ENCODE results near the gene KCNIP1. TPM values are rescaled to one million over a fixed set of nuclear protein-coding genes. Genes with fewer than 3 reads are reported as not detected.

KCNIP1 gene
- total and polyA plus RNA-seq, 2 of the 8 experiments (the other 6 are each of a cell fraction or from before 2014, with no cell fraction given) = 0.52 to 0.83 TPM

DNA sequence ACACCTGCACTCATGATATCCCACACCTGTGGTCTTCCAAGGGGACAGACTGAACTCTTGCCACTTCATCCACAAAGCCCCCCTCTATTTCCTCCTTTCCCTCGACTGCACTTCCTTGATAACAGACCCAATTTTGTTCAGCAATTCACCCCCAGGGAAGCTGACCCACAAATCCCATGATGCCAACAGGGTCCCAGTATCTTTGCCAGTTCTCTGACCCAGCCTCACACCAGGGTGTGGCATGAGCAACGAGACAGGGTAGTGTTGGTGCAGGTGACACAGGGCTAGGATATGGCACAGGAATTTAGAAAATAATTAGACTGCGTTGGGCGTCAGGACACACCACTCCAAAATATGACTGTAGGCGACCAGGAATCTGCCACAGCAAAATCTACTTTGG lies 30.2 kb upstream of the KCNIP1 start:
- Histone ChIP-seq H3K27ac (ENCODE audit: low read depth, low read length) (no peak overlapping the region), H4K8ac (ENCODE audit: extremely low read depth, insufficient read depth, low read length) (no peak overlapping the region), H3K36me3 (ENCODE audit: control insufficient read depth in 2 of 4, insufficient read depth in 4 of 4, low read length in 3 of 4) (no peaks in the 10 kb centered on the region), H3K18ac (ENCODE audit: extremely low read depth, low read length) (no peak overlapping the region), H2BK15ac (ENCODE audit: low read length) (no peak overlapping the region), H2BK12ac (ENCODE audit: low read depth, low read length) (no peak overlapping the region), H2BK120ac (replicated peaks; ENCODE audit: low read depth, low read length) (no peak overlapping the region), H2AK5ac (ENCODE audit: low read depth, low read length) (no peak overlapping the region), H3K4me1 (replicated peaks in 1 of 4; ENCODE audit: control insufficient read depth in 3 of 4, insufficient read depth in 4 of 4, low read length in 3 of 4) (peaks cover 2 to 7% (median 3%) of the 10 kb centered on the region in 4 experiments; a peak in 5 of 7 replicates), H4K20me1 (replicated peaks in 1 of 2; ENCODE audit: control insufficient read depth in 1 of 2, insufficient read depth in 2 of 2, low read length in 2 of 2) (no peaks in the 10 kb centered on the region), H4K91ac (replicated peaks; ENCODE audit: insufficient read length, low read length) (no peak overlapping the region), H3K14ac (ENCODE audit: insufficient read length) (no peak overlapping the region), H2AFZ (ENCODE audit: low read length) (no peak overlapping the region), H3K4me3 (ENCODE audit: extremely low read depth in 1 of 4, insufficient read depth in 2 of 4, low read depth in 3 of 4, low read length in 4 of 4) (no peak overlapping the region; a peak in 1 of 8 replicates), H3K79me2 (ENCODE audit: control insufficient read depth in 1 of 2, insufficient read depth in 2 of 2, low read length in 2 of 2) (no peaks in the 10 kb centered on the region), H3K23me2 (ENCODE audit: low read depth, low read length) (no peaks in the 10 kb centered on the region), H3K23ac (ENCODE audit: insufficient read length) (no peak overlapping the region), H2BK5ac (ENCODE audit: low read depth, low read length) (no peak overlapping the region), H3K9me3 (ENCODE audit: insufficient read depth in 2 of 2, low read depth in 1 of 2, low read length in 1 of 2) (no peaks in the 10 kb centered on the region), H4K5ac (ENCODE audit: insufficient read length, low read depth, low read length) (no peak overlapping the region), H3K56ac (replicated peaks; ENCODE audit: insufficient read length, low read depth, low read length) (no peak overlapping the region), H3K27me3 (replicated peaks in 1 of 4; ENCODE audit: control insufficient read depth in 3 of 4, extremely low read depth in 1 of 4, insufficient read depth in 3 of 4, low read length in 3 of 4) (no peaks in the 10 kb centered on the region; a peak in 1 of 7 replicates), H3K4me2 (ENCODE audit: insufficient read depth in 1 of 2, low read depth in 2 of 2, low read length in 2 of 2) (peak overlapping the region; percentile 8 to 37; a peak in 2 of 4 replicates), H3K79me1 (ENCODE audit: low read depth, low read length) (no peaks in the 10 kb centered on the region), H3K9ac (replicated peaks in 1 of 4; ENCODE audit: extremely low read depth in 1 of 4, low read depth in 3 of 4, low read length in 3 of 4) (no peak overlapping the region), H2BK20ac (ENCODE audit: low read length) (0 out of 2 replicates have a peak overlapping the region, but pooled peaks have one; percentile 2), H3K4ac (replicated peaks; ENCODE audit: insufficient read length, low read depth, low read length) (no peak overlapping the region)
- ChIA-PET POLR2A (ENCODE audit: partially characterized antibody) (interaction anchor here (0.9 kb wide), 1 partner anchor 11 kb away, joined by 3 read pairs; no protein-coding TSS in a partner anchor), CTCF (ENCODE audit: partially characterized antibody) (interaction anchor here (1.0 to 7.6 kb wide), 7 partner anchors 9 to 207 kb away, joined by 3 to 42 read pairs (median 4); no protein-coding TSS in a partner anchor)
- 80% methylated on average over 5 of the region's 5 CpGs; no CpG with 5 or more reads in 1 of the 2 experiments for WGBS, 2 experiments (ENCODE audit: extremely low coverage in 1 of 2, insufficient coverage in 1 of 2, insufficient read length in 1 of 2, insufficient replicate concordance in 2 of 2, low coverage in 1 of 2, low lambda C conversion rate in 2 of 2, missing lambda C conversion rate in 1 of 2)
- DNase-seq (ENCODE audit: low read depth in 1 of 2, low spot score in 2 of 2) (peak in 1 of 2 experiments; percentile 35), FAIRE-seq (no peak)
- TF ChIP-seq MAFK (IDR thresholded peaks at IDR 0.05; ENCODE audit: low read depth, low read length) (no peak), HDAC2 (IDR thresholded peaks at IDR 0.05; ENCODE audit: borderline replicate concordance in 1 of 2, low read depth in 2 of 2, low read length in 2 of 2) (no peak), CBX5 (IDR thresholded peaks at IDR 0.05; ENCODE audit: low read depth, low read length) (no peak), KDM5A (IDR thresholded peaks at IDR 0.05; ENCODE audit: low read length) (no peak), TAF1 (IDR thresholded peaks at IDR 0.05; ENCODE audit: low read depth, low read length) (no peak), GABPA (IDR thresholded peaks at IDR 0.05; ENCODE audit: borderline replicate concordance, insufficient read depth, low read length) (no peak), KDM1A (IDR thresholded peaks at IDR 0.05; ENCODE audit: borderline replicate concordance, low read length) (no peak), ASH2L (IDR thresholded peaks at IDR 0.05; ENCODE audit: low read length) (no peak), EZH2 (IDR thresholded peaks at IDR 0.05; ENCODE audit: low read depth, low read length, severe bottlenecking) (no peak), RXRA (IDR thresholded peaks at IDR 0.05; ENCODE audit: insufficient read depth, low read depth, low read length) (no peak)
- TF ChIP-seq, protein P1, sequence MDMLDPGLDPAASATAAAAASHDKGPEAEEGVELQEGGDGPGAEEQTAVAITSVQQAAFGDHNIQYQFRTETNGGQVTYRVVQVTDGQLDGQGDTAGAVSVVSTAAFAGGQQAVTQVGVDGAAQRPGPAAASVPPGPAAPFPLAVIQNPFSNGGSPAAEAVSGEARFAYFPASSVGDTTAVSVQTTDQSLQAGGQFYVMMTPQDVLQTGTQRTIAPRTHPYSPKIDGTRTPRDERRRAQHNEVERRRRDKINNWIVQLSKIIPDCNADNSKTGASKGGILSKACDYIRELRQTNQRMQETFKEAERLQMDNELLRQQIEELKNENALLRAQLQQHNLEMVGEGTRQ (IDR thresholded peaks at IDR 0.05; ENCODE audit: low read length) = no peak
- TF ChIP-seq, protein P2, sequence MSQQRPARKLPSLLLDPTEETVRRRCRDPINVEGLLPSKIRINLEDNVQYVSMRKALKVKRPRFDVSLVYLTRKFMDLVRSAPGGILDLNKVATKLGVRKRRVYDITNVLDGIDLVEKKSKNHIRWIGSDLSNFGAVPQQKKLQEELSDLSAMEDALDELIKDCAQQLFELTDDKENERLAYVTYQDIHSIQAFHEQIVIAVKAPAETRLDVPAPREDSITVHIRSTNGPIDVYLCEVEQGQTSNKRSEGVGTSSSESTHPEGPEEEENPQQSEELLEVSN (IDR thresholded peaks at IDR 0.05) = no peak

All from H1 (cell line).